Measurements from ENCODE around the gene STK24. TPM values are rescaled to one million over a fixed set of nuclear protein-coding genes. Genes with fewer than 3 reads are reported as not detected.

Gene STK24
- polyA plus RNA-seq, 2 of the 4 experiments (the other 2 are of a cell fraction): 46.1 to 55.6 TPM

DNA sequence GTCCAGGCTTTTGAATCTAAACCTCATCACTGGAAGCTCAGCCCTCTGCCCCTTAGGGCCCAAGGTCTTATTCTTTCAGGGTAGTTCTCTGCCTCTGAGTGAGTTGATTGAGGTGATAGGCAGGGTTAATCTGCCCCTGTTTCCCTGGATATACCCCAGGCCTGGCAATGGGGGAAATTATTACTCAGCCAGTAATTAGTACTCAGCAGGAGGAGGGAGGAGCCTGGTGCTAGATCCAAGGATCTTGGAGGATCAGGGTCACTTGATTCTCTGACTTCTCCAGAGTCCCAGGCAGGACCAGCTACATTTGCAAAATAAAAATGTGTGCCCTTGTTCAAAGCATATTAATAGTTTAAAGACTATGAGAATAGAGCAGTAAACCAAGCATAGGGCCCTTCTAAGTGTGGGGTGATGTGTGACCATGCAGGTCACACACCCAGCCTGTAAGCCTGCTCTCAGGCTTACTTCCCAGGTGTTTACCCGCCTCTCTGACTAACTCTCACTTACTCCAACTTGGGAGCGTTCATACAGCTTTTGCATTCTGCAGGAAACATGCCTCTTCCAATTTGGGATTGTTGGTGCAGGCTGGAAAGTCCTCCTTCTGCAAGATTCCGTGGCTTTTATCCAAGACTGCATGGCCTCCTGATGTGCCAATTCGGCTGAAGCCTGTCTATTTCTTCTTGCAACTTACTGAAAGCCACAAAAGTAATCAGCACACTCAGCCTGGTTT is 7.9 kb upstream of the STK24 start:
- no peak for ATAC-seq
- no peak for FAIRE-seq
- CTCF ChIA-PET: interaction anchor here (0.6 kb wide), 1 partner anchor 36 kb away, joined by 3 read pairs; no protein-coding TSS in a partner anchor

DNA sequence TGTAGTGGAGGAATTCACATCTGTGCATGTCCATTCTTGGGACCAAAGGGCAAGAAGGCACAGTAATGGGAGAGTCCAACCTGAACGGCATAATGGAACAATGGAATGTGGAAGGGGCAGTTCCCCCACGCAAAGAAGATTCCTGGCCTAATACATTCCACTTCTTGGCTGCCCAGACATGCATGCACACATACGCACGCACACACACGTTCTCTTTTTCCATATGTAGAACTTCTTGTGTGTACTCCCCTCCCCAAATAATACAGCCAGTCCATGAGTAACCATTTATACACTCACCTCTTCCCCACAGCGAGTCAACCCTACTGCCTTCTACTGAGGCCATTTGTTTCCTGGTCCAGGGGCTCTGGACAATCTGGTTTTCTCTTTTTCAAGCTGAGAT is 6.0 kb upstream of the STK24 start:
- Histone ChIP-seq H3K4me3 (no peak overlapping the region), H3K9me3 (no peaks in the 10 kb centered on the region), H3K27ac (no peak overlapping the region), H3K4me1 (peaks cover 14% of the 10 kb centered on the region; the same call in 2 of the 3 replicates), H3K4me2 (no peak overlapping the region)
- ATAC-seq: no peak; a peak in 1 of 6 replicates
- ChIA-PET CTCF (interaction anchor here (0.6 kb wide), 1 partner anchor 201 kb away, joined by 3 read pairs; no protein-coding TSS in a partner anchor), POLR2A (interaction anchor here (1.4 kb wide), 1 partner anchor 98 kb away, joined by 6 read pairs; no protein-coding TSS in a partner anchor)
- no peak for DNase-seq (ENCODE audit: low read depth in 1 of 2, low spot score in 1 of 2)
- TF ChIP-seq HOXA7 (CRISPR knock-in tag; IDR thresholded peaks at IDR 0.05) (no peak), JUNB (IDR thresholded peaks at IDR 0.05) (no peak), PHF8 (IDR thresholded peaks at IDR 0.05; ENCODE audit: borderline replicate concordance, low read depth) (no peak), ESRRA (IDR thresholded peaks at IDR 0.05; ENCODE audit: borderline replicate concordance, low read length) (no peak), RCOR1 (IDR thresholded peaks at IDR 0.05; ENCODE audit: low read depth, low read length) (no peak), RNF2 (IDR thresholded peaks at IDR 0.05; ENCODE audit: borderline replicate concordance, low read depth) (no peak), CHD4 (IDR thresholded peaks at IDR 0.05; ENCODE audit: borderline replicate concordance) (no peak), HOXB13 (CRISPR knock-in tag; IDR thresholded peaks at IDR 0.05; ENCODE audit: low read depth) (no peak)
- no peak for FAIRE-seq
- 89% methylated on average over 6 of the region's 6 CpGs for WGBS (ENCODE audit: missing lambda C conversion rate)

More for the DNA sequence above, 7.9 kb upstream of the STK24 start:
- H3K4me1 ChIP-seq: peaks cover 9% of the 10 kb centered on the region; the same call in 1 of the 3 replicates
- no peaks in the 10 kb centered on the region for H3K9me3 ChIP-seq
- no peak overlapping the region for H3K4me3 ChIP-seq
- POLR2A ChIA-PET: no interaction called here
- H3K27ac ChIP-seq: no peak overlapping the region
- H3K4me2 ChIP-seq: no peak overlapping the region
- 66% methylated on average over 4 of the region's 4 CpGs for WGBS (ENCODE audit: missing lambda C conversion rate)
- no peak for TF ChIP-seq CBX2 (IDR thresholded peaks at IDR 0.05; ENCODE audit: borderline replicate concordance, low read depth)
- TF ChIP-seq KDM1A (IDR thresholded peaks at IDR 0.05; ENCODE audit: low read depth): no peak
- no peak for TF ChIP-seq NFE2L2 (conservative IDR thresholded peaks at IDR 0.05; ENCODE audit: low read length)
- TF ChIP-seq HOXA7 (CRISPR knock-in tag; IDR thresholded peaks at IDR 0.05): no peak
- no peak for TF ChIP-seq TP53 (CRISPR knock-in tag; IDR thresholded peaks at IDR 0.05)
- no peak for TF ChIP-seq POLR2AphosphoS2 (conservative IDR thresholded peaks at IDR 0.05; ENCODE audit: low read length)
- no peak for TF ChIP-seq KDM5A (IDR thresholded peaks at IDR 0.05)
- TF ChIP-seq TFCP2L1 (CRISPR knock-in tag; IDR thresholded peaks at IDR 0.05): no peak
- TF ChIP-seq CBX8 (IDR thresholded peaks at IDR 0.05): no peak
- TF ChIP-seq, protein P1, sequence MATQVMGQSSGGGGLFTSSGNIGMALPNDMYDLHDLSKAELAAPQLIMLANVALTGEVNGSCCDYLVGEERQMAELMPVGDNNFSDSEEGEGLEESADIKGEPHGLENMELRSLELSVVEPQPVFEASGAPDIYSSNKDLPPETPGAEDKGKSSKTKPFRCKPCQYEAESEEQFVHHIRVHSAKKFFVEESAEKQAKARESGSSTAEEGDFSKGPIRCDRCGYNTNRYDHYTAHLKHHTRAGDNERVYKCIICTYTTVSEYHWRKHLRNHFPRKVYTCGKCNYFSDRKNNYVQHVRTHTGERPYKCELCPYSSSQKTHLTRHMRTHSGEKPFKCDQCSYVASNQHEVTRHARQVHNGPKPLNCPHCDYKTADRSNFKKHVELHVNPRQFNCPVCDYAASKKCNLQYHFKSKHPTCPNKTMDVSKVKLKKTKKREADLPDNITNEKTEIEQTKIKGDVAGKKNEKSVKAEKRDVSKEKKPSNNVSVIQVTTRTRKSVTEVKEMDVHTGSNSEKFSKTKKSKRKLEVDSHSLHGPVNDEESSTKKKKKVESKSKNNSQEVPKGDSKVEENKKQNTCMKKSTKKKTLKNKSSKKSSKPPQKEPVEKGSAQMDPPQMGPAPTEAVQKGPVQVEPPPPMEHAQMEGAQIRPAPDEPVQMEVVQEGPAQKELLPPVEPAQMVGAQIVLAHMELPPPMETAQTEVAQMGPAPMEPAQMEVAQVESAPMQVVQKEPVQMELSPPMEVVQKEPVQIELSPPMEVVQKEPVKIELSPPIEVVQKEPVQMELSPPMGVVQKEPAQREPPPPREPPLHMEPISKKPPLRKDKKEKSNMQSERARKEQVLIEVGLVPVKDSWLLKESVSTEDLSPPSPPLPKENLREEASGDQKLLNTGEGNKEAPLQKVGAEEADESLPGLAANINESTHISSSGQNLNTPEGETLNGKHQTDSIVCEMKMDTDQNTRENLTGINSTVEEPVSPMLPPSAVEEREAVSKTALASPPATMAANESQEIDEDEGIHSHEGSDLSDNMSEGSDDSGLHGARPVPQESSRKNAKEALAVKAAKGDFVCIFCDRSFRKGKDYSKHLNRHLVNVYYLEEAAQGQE (IDR thresholded peaks at IDR 0.05): no peak
- TF ChIP-seq FOXS1 (CRISPR knock-in tag; IDR thresholded peaks at IDR 0.05): no peak
- no peak for TF ChIP-seq JUN (IDR thresholded peaks at IDR 0.05)
- no peak for TF ChIP-seq RNF2 (IDR thresholded peaks at IDR 0.05; ENCODE audit: borderline replicate concordance, low read depth)
- TF ChIP-seq, protein P2, sequence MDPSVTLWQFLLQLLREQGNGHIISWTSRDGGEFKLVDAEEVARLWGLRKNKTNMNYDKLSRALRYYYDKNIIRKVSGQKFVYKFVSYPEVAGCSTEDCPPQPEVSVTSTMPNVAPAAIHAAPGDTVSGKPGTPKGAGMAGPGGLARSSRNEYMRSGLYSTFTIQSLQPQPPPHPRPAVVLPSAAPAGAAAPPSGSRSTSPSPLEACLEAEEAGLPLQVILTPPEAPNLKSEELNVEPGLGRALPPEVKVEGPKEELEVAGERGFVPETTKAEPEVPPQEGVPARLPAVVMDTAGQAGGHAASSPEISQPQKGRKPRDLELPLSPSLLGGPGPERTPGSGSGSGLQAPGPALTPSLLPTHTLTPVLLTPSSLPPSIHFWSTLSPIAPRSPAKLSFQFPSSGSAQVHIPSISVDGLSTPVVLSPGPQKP (IDR thresholded peaks at IDR 0.05; ENCODE audit: low read depth, low read length): no peak
- no peak for TF ChIP-seq HEYL (CRISPR knock-in tag; IDR thresholded peaks at IDR 0.05)
- no peak for TF ChIP-seq EHMT2 (IDR thresholded peaks at IDR 0.05; ENCODE audit: low read depth)
- TF ChIP-seq RCOR1 (IDR thresholded peaks at IDR 0.05; ENCODE audit: low read depth, low read length): no peak
- no peak for TF ChIP-seq MAFK (IDR thresholded peaks at IDR 0.05; ENCODE audit: partially characterized antibody)
- TF ChIP-seq, protein P3, sequence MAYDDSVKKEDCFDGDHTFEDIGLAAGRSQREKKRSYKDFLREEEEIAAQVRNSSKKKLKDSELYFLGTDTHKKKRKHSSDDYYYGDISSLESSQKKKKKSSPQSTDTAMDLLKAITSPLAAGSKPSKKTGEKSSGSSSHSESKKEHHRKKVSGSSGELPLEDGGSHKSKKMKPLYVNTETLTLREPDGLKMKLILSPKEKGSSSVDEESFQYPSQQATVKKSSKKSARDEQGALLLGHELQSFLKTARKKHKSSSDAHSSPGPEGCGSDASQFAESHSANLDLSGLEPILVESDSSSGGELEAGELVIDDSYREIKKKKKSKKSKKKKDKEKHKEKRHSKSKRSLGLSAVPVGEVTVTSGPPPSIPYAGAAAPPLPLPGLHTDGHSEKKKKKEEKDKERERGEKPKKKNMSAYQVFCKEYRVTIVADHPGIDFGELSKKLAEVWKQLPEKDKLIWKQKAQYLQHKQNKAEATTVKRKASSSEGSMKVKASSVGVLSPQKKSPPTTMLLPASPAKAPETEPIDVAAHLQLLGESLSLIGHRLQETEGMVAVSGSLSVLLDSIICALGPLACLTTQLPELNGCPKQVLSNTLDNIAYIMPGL (CRISPR knock-in tag; IDR thresholded peaks at IDR 0.05; ENCODE audit: borderline replicate concordance): no peak
- DNase-seq (ENCODE audit: low read depth in 1 of 2, low spot score in 1 of 2): no peak

Measured in A549 (cell line).